OCI-LY7 (cell line): ENCODE results near the gene PEX10. TPM values are rescaled to one million over a fixed set of nuclear protein-coding genes. Genes with fewer than 3 reads are reported as not detected.

ENCODE experiments used
- BruUV-seq: library from RNA; stranded (reverse); fragments of 400-500 nt; replicated peaks from 2 replicates; lab custom pipeline; 2021; lab: Mats Ljungman, UMichigan
- CTCF ChIA-PET: fragments of 300-600 bp; sonication (Branson Sonifier 250); formaldehyde crosslinking; loops from one replicate; lab custom pipeline; 2022; ENCODE audit warnings: antibody characterized with exemption; ENCODE audit not compliant: unreplicated experiment; lab: Charles Lee
- POLR2A ChIA-PET: fragments of 300-600 bp; sonication (Branson Sonifier 250); formaldehyde crosslinking; loops from one replicate; lab custom pipeline; 2022; ENCODE audit warnings: antibody characterized with exemption; lab: Charles Lee
- DNase-seq: peaks from one replicate; pipeline ENCODE4 v3.0.0-alpha.2; 2015; ENCODE audit warnings: low spot score
- H2AFZ ChIP-seq: fragments of 200-600 bp; sonication (generic), shearing (Covaris generic); 2 replicates; pipeline ENCODE4 v1.6.1; 2014; ENCODE audit warnings: mild to moderate bottlenecking, antibody characterized with exemption, low read length, moderate library complexity
- H3K27ac ChIP-seq: fragments of 200-600 bp; sonication (generic); 2 replicates; pipeline ENCODE4 v1.5.1; 2014; ENCODE audit warnings: mixed run types, low read depth, mild to moderate bottlenecking, moderate library complexity, low read length, inconsistent platforms; ENCODE audit not compliant: poor library complexity, severe bottlenecking
- H3K36me3 ChIP-seq: fragments of 200-600 bp; sonication (generic); 2 replicates; pipeline ENCODE4 v1.6.1; 2014; ENCODE audit warnings: mild to moderate bottlenecking, antibody characterized with exemption, low read length, moderate library complexity, mixed read lengths; ENCODE audit not compliant: insufficient read depth
- H3K4me1 ChIP-seq: fragments of 200-600 bp; sonication (generic); 2 replicates; pipeline ENCODE4 v1.5.1; 2014; ENCODE audit warnings: mild to moderate bottlenecking, low read length; ENCODE audit not compliant: insufficient read depth, poor library complexity, severe bottlenecking
- H3K4me2 ChIP-seq: fragments of 200-600 bp; sonication (generic); 2 replicates; pipeline ENCODE4 v1.6.1; 2014; ENCODE audit warnings: mild to moderate bottlenecking, low read length
- H3K4me3 ChIP-seq: fragments of 200-600 bp; sonication (generic); 2 replicates; pipeline ENCODE4 v1.5.1; 2014; ENCODE audit warnings: mild to moderate bottlenecking, low read depth, low read length; ENCODE audit not compliant: poor library complexity, severe bottlenecking
- H3K79me2 ChIP-seq: fragments of 200-600 bp; sonication (generic); 2 replicates; pipeline ENCODE4 v1.6.1; 2016; ENCODE audit warnings: low read depth, mild to moderate bottlenecking, low read length, moderate library complexity, mixed read lengths; ENCODE audit not compliant: insufficient read depth
- H3K9me2 ChIP-seq: fragments of 200-600 bp; sonication (generic); 2 replicates; pipeline ENCODE4 v1.6.1; 2016; ENCODE audit warnings: mild to moderate bottlenecking, low read length, mixed read lengths; ENCODE audit not compliant: insufficient read depth
- H3K9me3 ChIP-seq: fragments of 200-600 bp; sonication (generic); 2 replicates; pipeline ENCODE4 v1.6.1; 2014; ENCODE audit warnings: mild to moderate bottlenecking, mixed run types, low read length, mixed read lengths
- H4K20me1 ChIP-seq: fragments of 200-600 bp; sonication (generic); 2 replicates; pipeline ENCODE4 v1.6.1; 2014; ENCODE audit warnings: mild to moderate bottlenecking, antibody characterized with exemption, low read length, moderate library complexity, mixed read lengths; ENCODE audit not compliant: insufficient read depth
- EZH2phosphoT487 ChIP-seq: fragments of 200-600 bp; sonication (generic); IDR thresholded peaks from 2 replicates; pipeline ENCODE4 v1.6.1; 2018; ENCODE audit warnings: low read depth, borderline replicate concordance, mild to moderate bottlenecking, mixed run types, antibody characterized with exemption, low read length, moderate library complexity, mixed read lengths
- intact Hi-C: fragments of 100-400 bp; cut with micrococcal nuclease; formaldehyde crosslinking; loops from one replicate; pipeline ENCODE4 v1.10.0; 2022; ENCODE audit not compliant: unreplicated experiment
- total RNA-seq, 2 experiments: library from RNA; depleted of rRNA in 1 of 2; stranded (reverse); fragments of >200 nt in 1 of 2; shearing (Covaris generic) in 1 of 2; gene quantifications; 2 replicates each; pipeline ENCODE4 v1.2.3, GENCODE V29; 2014 to 2022
- TF ChIP-seq, protein P1 (sequence below): fragments of 200-600 bp; sonication (generic); conservative IDR thresholded peaks from 2 replicates; pipeline ENCODE4 v1.5.1; 2014; ENCODE audit warnings: mild to moderate bottlenecking, antibody characterized with exemption, low read length, moderate library complexity, mixed read lengths

PEX10 gene
- total RNA-seq, 2 experiments from 2014 or later = 23.3 to 24.5 TPM

DNA sequence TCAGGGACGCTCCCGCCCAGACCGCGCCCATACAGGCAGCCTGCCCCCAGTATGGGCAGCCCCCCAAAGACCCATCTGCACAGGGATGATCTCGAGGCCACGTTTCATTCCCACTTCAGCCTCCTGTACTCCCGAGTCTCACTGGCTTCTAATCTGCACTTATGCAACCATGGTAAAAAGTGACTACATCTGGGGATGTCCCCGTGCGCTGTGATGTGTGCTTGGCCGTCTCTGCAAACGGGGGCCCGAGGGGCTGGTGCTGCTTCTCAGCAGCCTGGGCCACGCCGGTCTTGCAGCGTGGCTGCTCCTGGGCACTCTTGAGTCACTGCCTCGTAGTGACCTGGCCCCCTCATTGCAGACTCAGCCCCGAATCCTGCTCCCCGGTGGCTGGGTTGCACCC lies 46.3 kb upstream of the PEX10 start:
- H3K36me3 ChIP-seq = no peaks in the 10 kb centered on the region
- POLR2A ChIA-PET = no interaction called here
- H4K20me1 ChIP-seq = no peaks in the 10 kb centered on the region
- no peak overlapping the region for H3K4me2 ChIP-seq
- no peak overlapping the region for H2AFZ ChIP-seq
- no peaks in the 10 kb centered on the region for H3K79me2 ChIP-seq
- no peak for DNase-seq
- TF ChIP-seq EZH2phosphoT487 = no peak
- TF ChIP-seq, protein P1, sequence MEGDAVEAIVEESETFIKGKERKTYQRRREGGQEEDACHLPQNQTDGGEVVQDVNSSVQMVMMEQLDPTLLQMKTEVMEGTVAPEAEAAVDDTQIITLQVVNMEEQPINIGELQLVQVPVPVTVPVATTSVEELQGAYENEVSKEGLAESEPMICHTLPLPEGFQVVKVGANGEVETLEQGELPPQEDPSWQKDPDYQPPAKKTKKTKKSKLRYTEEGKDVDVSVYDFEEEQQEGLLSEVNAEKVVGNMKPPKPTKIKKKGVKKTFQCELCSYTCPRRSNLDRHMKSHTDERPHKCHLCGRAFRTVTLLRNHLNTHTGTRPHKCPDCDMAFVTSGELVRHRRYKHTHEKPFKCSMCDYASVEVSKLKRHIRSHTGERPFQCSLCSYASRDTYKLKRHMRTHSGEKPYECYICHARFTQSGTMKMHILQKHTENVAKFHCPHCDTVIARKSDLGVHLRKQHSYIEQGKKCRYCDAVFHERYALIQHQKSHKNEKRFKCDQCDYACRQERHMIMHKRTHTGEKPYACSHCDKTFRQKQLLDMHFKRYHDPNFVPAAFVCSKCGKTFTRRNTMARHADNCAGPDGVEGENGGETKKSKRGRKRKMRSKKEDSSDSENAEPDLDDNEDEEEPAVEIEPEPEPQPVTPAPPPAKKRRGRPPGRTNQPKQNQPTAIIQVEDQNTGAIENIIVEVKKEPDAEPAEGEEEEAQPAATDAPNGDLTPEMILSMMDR = no peak
- H3K9me3 ChIP-seq = no peaks in the 10 kb centered on the region
- H3K4me1 ChIP-seq = no peaks in the 10 kb centered on the region
- intact Hi-C loops = no loop called here
- no peaks in the 10 kb centered on the region for H3K9me2 ChIP-seq
- H3K27ac ChIP-seq = no peak overlapping the region
- CTCF ChIA-PET = no interaction called here
- H3K4me3 ChIP-seq = no peak overlapping the region
- no TSS peak for BruUV-seq

DNA sequence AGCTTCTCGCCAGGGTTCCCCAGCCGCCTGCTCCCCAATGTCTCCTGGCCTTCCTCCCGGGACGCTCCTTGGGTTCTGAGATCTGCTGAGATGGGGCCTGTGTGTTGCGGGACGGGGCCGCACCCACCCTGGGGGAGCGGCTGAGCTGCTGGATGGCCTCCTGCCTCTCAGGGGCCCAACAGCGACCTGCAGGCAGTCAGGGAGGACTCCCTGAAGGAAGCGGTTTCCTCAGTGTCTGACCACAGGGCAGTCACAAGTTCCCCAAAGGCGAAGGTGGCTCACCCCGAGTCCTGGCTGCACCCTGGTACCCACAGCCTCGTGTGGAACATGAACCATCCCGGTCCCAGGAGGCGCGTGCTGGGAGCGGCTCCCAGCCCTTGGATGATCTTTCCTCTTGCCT lies 45.1 kb upstream of the PEX10 start:
- Histone ChIP-seq H4K20me1 (no peaks in the 10 kb centered on the region), H3K79me2 (no peaks in the 10 kb centered on the region), H3K9me2 (no peaks in the 10 kb centered on the region), H3K36me3 (no peaks in the 10 kb centered on the region), H2AFZ (no peak overlapping the region), H3K4me2 (no peak overlapping the region), H3K4me3 (no peak overlapping the region), H3K9me3 (no peaks in the 10 kb centered on the region), H3K4me1 (no peaks in the 10 kb centered on the region), H3K27ac (no peak overlapping the region)
- ChIA-PET CTCF (no interaction called here), POLR2A (no interaction called here)
- no peak for DNase-seq
- no TSS peak for BruUV-seq
- TF ChIP-seq EZH2phosphoT487 = no peak
- TF ChIP-seq, protein P1 = no peak
- intact Hi-C loops = no loop called here

DNA sequence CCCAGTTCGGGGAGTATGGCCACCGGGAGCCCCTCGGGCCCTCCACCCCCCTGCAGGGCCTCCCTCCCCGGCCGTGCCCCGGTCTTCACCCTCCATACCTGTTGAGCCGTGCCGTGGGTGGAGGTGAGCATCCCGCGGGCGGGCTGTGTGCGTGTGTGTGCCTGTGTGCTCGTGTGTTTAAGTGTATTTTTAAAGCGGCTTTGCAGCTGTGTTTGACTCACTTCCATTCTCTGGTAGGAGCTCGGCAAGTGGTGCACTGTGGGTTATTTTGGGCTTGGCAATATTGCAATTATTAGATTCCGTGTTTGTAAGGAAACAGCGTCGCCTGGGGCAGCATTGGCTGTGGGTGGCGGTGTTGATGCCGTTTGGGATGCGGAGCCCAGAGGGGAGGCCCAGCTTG lies 43.4 kb upstream of the PEX10 start:
- ChIA-PET POLR2A (interaction anchor here (0.5 kb wide), 1 partner anchor 776 kb away, joined by 3 read pairs; no protein-coding TSS in a partner anchor), CTCF (interaction anchor here (1.0 kb wide), 1 partner anchor 88 kb away, joined by 3 read pairs; no protein-coding TSS in a partner anchor)
- H3K4me1 ChIP-seq = no peaks in the 10 kb centered on the region
- H4K20me1 ChIP-seq = no peaks in the 10 kb centered on the region
- no peak for DNase-seq
- TF ChIP-seq EZH2phosphoT487 = no peak
- TF ChIP-seq, protein P1 = no peak
- intact Hi-C loops = no loop called here
- H3K9me3 ChIP-seq = no peaks in the 10 kb centered on the region
- no peak overlapping the region for H3K4me2 ChIP-seq
- no peaks in the 10 kb centered on the region for H3K36me3 ChIP-seq
- H3K27ac ChIP-seq = no peak overlapping the region
- H3K4me3 ChIP-seq = no peak overlapping the region
- BruUV-seq = no TSS peak
- no peak overlapping the region for H2AFZ ChIP-seq
- no peaks in the 10 kb centered on the region for H3K79me2 ChIP-seq
- H3K9me2 ChIP-seq = no peaks in the 10 kb centered on the region
